SU-DHL-6 (cell line): ENCODE data around the gene GOLGA7B.

Source experiments
- H2AFZ ChIP-seq: fragments of 200-600 bp; sonication (generic); 2 replicates; pipeline ENCODE4 v1.6.1; 2014; ENCODE audit warnings: low read depth, mild to moderate bottlenecking, moderate library complexity, mixed read lengths, antibody characterized with exemption, low read length; ENCODE audit not compliant: severe bottlenecking
- H3F3A ChIP-seq: fragments of 200-600 bp; shearing (Covaris generic); 2 replicates; pipeline ENCODE4 v1.6.0; 2016; ENCODE audit warnings: antibody characterized with exemption, mild to moderate bottlenecking; ENCODE audit not compliant: insufficient read depth
- H3K27ac ChIP-seq: fragments of 200-600 bp; sonication (generic); 2 replicates; pipeline ENCODE4 v1.5.1; 2016; ENCODE audit warnings: low read depth, mild to moderate bottlenecking, low read length, moderate library complexity, mixed read lengths
- H3K27me3 ChIP-seq: fragments of 200-600 bp; sonication (generic), shearing (Covaris generic); 2 replicates; pipeline ENCODE4 v1.6.0; 2014; ENCODE audit warnings: mild to moderate bottlenecking, low read length
- H3K36me3 ChIP-seq: fragments of 200-600 bp; sonication (generic); 2 replicates; pipeline ENCODE4 v1.6.1; 2014; ENCODE audit warnings: mild to moderate bottlenecking, low read length, mixed read lengths
- H3K4me2 ChIP-seq: fragments of 300-600, 200-600 bp; shearing (Covaris generic), sonication (generic); 2 replicates; pipeline ENCODE4 v1.6.0; 2014; ENCODE audit warnings: low read length, low read depth, mild to moderate bottlenecking; ENCODE audit not compliant: poor library complexity, severe bottlenecking
- H3K4me3 ChIP-seq: fragments of 200-600 bp; sonication (generic); 2 replicates; pipeline ENCODE4 v1.5.1; 2014; ENCODE audit warnings: antibody characterized with exemption, low read length, mild to moderate bottlenecking, mixed read lengths; ENCODE audit not compliant: insufficient read depth, poor library complexity, severe bottlenecking
- H3K79me2 ChIP-seq: fragments of 200-600 bp; sonication (generic); 2 replicates; pipeline ENCODE4 v1.6.1; 2014; ENCODE audit warnings: mild to moderate bottlenecking, low read length, moderate library complexity; ENCODE audit not compliant: insufficient read depth
- H3K9ac ChIP-seq: fragments of 200-600 bp; sonication (generic); 2 replicates; pipeline ENCODE4 v1.7.0; 2014; ENCODE audit warnings: mild to moderate bottlenecking, low read length
- H3K9me2 ChIP-seq: fragments of 200-600 bp; sonication (generic); replicated peaks from 2 replicates; pipeline ENCODE4 v1.6.1; 2014; ENCODE audit warnings: low read length; ENCODE audit not compliant: insufficient read depth
- H3K9me3 ChIP-seq: fragments of 200-600 bp; sonication (generic); 2 replicates; pipeline ENCODE4 v1.6.1; 2014; ENCODE audit warnings: low read length, mixed read lengths; ENCODE audit not compliant: insufficient read depth
- H4K20me1 ChIP-seq: fragments of 200-600 bp; sonication (generic); 2 replicates; pipeline ENCODE4 v1.6.1; 2014; ENCODE audit warnings: low read depth, mild to moderate bottlenecking, antibody characterized with exemption, low read length, moderate library complexity, mixed read lengths
- EZH2phosphoT487 ChIP-seq: fragments of 200-600 bp; sonication (generic), shearing (Covaris generic); conservative IDR thresholded peaks from 2 replicates; pipeline ENCODE4 v1.6.1; 2018; ENCODE audit warnings: mild to moderate bottlenecking, antibody characterized with exemption, low read length, moderate library complexity, mixed read lengths
- TF ChIP-seq, protein P1 (sequence below): fragments of 200-600 bp; sonication (generic); IDR thresholded peaks from one replicate; pipeline ENCODE4 v1.5.1; 2017; ENCODE audit warnings: antibody characterized with exemption, mild to moderate bottlenecking, low read length, moderate library complexity; ENCODE audit not compliant: insufficient read depth, poor library complexity, severe bottlenecking

The GOLGA7B gene

DNA sequence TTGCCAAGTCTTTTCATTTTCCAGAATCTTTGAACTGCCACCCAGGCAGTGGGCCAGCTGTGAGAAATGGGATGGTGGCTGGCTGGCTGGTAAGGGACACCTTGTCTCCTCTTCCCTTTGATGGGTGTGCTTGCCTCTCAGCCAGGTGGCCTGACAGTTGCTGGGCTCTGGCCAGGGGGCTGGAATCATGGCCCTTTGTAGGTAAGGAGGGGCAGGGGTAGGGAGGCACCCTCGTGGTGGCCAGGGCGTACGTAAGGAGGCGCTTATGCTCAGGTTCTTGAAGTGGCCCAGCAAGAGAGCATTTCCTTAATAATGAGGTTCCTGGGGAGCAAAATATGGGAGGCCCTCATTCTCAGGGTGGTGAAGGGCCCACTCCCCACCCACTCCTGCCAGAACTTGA is 33.0 kb upstream of the GOLGA7B start:
- no peaks in the 10 kb centered on the region for H3K79me2 ChIP-seq
- no peaks in the 10 kb centered on the region for H3K9me2 ChIP-seq
- H3F3A ChIP-seq: no peaks in the 10 kb centered on the region
- H3K9me3 ChIP-seq: no peaks in the 10 kb centered on the region
- no peak overlapping the region for H3K4me3 ChIP-seq
- H3K27ac ChIP-seq: no peak overlapping the region
- H3K9ac ChIP-seq: no peak overlapping the region
- TF ChIP-seq, protein P1, sequence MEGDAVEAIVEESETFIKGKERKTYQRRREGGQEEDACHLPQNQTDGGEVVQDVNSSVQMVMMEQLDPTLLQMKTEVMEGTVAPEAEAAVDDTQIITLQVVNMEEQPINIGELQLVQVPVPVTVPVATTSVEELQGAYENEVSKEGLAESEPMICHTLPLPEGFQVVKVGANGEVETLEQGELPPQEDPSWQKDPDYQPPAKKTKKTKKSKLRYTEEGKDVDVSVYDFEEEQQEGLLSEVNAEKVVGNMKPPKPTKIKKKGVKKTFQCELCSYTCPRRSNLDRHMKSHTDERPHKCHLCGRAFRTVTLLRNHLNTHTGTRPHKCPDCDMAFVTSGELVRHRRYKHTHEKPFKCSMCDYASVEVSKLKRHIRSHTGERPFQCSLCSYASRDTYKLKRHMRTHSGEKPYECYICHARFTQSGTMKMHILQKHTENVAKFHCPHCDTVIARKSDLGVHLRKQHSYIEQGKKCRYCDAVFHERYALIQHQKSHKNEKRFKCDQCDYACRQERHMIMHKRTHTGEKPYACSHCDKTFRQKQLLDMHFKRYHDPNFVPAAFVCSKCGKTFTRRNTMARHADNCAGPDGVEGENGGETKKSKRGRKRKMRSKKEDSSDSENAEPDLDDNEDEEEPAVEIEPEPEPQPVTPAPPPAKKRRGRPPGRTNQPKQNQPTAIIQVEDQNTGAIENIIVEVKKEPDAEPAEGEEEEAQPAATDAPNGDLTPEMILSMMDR: no peak
- TF ChIP-seq EZH2phosphoT487: no peak
- no peak overlapping the region for H2AFZ ChIP-seq
- no peaks in the 10 kb centered on the region for H3K27me3 ChIP-seq
- H3K4me2 ChIP-seq: no peak overlapping the region
- no peaks in the 10 kb centered on the region for H4K20me1 ChIP-seq
- H3K36me3 ChIP-seq: no peaks in the 10 kb centered on the region

DNA sequence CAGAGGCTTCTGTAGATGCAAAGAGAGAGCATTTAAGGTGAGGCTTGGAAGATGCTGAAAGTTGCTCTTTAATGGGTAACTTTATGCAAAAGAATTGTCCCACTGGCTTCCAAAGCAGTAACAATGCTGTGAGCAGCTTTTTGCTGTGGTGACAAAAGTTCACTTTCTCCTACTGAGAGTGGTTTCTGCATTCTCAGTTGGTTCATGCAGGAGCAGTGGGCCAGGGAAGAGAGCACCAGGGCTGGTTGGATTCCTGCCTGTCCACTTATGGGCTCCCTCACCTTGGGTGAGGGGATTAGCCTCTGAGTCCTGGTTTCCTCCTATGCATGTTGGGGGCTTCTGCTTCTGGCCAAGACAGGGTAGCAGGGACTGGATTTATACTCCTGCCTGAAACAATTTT is 31.1 kb upstream of the GOLGA7B start:
- Histone ChIP-seq H3K27ac (no peak overlapping the region), H3K9me2 (no peaks in the 10 kb centered on the region), H3K36me3 (no peaks in the 10 kb centered on the region), H2AFZ (no peak overlapping the region), H3K9ac (no peak overlapping the region), H3K9me3 (no peaks in the 10 kb centered on the region), H3K27me3 (no peaks in the 10 kb centered on the region), H3K4me2 (no peak overlapping the region), H3K79me2 (no peaks in the 10 kb centered on the region), H3F3A (no peaks in the 10 kb centered on the region), H3K4me3 (no peak overlapping the region), H4K20me1 (no peaks in the 10 kb centered on the region)
- TF ChIP-seq, protein P1: no peak
- TF ChIP-seq EZH2phosphoT487: no peak

DNA sequence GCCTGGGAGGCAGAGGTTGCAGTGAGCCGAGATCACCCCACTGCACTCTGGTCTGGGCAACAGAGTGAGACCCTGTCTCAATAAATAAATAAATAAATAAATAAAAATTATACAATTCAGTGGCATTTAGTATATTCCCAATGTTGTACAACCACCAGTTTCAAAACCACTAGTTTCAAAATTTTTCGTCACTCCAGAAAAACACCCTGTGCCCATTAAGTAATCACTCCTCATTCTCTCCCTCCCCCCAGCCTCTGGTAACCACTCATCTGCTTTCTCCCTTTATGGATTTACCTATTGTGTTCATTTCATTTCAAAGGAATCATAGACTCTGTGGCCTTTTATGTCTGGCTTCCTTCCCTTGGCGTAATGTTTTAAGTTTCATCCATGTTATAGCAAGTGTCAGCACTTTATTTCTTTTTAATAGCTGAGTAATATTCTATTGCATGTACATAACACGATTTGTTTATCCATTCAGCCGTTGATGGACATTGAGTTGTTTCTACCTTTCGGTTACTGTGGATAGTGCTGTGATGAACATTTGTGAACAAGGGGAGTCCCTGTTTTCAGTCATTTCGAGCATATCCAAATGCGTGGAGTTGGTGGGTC is 29.4 kb upstream of the GOLGA7B start:
- Histone ChIP-seq H3K36me3 (no peaks in the 10 kb centered on the region), H3F3A (no peaks in the 10 kb centered on the region), H3K4me3 (no peak overlapping the region), H3K79me2 (no peaks in the 10 kb centered on the region), H3K27me3 (no peaks in the 10 kb centered on the region), H3K9me3 (no peaks in the 10 kb centered on the region), H2AFZ (no peak overlapping the region), H3K4me2 (no peak overlapping the region), H3K9me2 (no peaks in the 10 kb centered on the region), H3K9ac (no peak overlapping the region), H4K20me1 (no peaks in the 10 kb centered on the region), H3K27ac (no peak overlapping the region)
- no peak for TF ChIP-seq EZH2phosphoT487
- TF ChIP-seq, protein P1: no peak
